ENCODE results near the gene MKNK2.

- TF ChIP-seq TAF1 (IDR thresholded peaks at IDR 0.05; ENCODE audit: low read depth) (no peak), ZBTB7A (IDR thresholded peaks at IDR 0.05; ENCODE audit: low read depth) (no peak), REST (IDR thresholded peaks at IDR 0.05; ENCODE audit: low read depth) (no peak), EP300 (IDR thresholded peaks at IDR 0.05; ENCODE audit: borderline replicate concordance) (no peak), TCF12 (IDR thresholded peaks at IDR 0.05; ENCODE audit: low read depth) (no peak), RAD21 (IDR thresholded peaks at IDR 0.05; ENCODE audit: low read depth) (no peak), MAX (IDR thresholded peaks at IDR 0.05) (no peak), TEAD4 (IDR thresholded peaks at IDR 0.05) (no peak), USF1 (IDR thresholded peaks at IDR 0.05) (no peak)
Measured at GRCh38 chr19:2045501-2046045, 5.5 kb downstream of the MKNK2 start.

Data from Ishikawa (cell line).